ENCODE data around the gene ACHE.

Gene ACHE

DNA sequence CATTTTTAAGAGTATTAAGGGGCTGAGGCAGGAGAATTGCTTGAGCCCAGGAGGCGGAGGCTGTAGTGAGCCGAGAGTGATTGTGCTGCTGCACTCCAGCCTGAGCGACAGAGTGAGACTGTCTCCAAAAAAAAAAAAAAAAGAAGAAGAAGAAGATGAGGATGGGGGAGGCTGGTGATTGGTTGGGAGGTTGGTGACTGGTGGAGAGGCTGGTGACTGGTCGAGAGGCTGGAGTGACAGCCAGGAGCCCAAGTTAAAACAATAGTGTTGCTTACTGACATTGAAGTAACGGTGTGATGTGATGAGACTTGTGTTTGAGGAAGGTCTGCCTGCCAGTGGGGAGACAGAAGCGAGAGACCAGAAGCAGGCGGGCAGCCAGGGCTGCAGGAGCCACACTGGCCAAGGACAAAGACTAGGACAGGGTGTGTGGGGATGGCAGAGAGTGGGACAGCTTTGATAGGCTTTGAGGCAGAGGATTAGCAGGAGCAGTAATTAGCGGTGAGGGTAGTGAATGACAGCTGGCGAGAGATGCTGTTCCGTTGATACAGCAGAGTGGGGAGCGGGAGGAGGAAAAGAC lies 15.9 kb downstream of the ACHE start:
- H3K27ac ChIP-seq (ENCODE audit: low read length) = no peak overlapping the region
- H3K27me3 ChIP-seq (ENCODE audit: control insufficient read depth, insufficient read depth, low read length) = no peaks in the 10 kb centered on the region
- peaks cover 70% of the 10 kb centered on the region for H3K36me3 ChIP-seq (ENCODE audit: control insufficient read depth, low read depth, low read length)
- H3K4me1 ChIP-seq (ENCODE audit: control insufficient read depth, low read depth, low read length) = peaks cover 8% of the 10 kb centered on the region
- no peak overlapping the region for H3K9ac ChIP-seq (ENCODE audit: low read length)
- H3K9me3 ChIP-seq (ENCODE audit: control insufficient read depth, low read depth, low read length) = no peaks in the 10 kb centered on the region
- no peak overlapping the region for H3K4me3 ChIP-seq (ENCODE audit: low read length)

DNA sequence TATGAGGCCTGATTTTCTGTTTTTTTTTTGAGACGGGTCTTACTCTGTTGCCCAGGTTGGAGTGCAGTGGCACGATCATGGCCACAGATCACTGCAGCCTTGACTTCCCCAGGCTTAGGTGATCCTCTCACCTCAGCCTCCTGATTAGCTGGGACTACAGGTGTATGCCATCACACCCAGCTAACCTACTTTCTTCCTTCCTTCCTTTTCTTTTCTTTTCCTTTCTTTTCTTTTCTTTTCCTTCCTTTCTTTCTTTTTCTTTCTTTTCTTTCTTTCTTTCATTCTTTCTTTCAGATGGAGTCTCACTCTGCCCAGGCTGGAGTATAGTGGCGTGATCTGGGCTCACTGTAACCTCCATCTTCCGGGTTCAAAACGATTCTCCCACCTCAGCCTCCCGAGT lies 17.0 kb downstream of the ACHE start:
- Histone ChIP-seq H3K27ac (ENCODE audit: low read length) (no peak overlapping the region), H3K4me3 (ENCODE audit: low read length) (no peak overlapping the region), H3K36me3 (ENCODE audit: control insufficient read depth, low read depth, low read length) (peaks cover 63% of the 10 kb centered on the region), H3K27me3 (ENCODE audit: control insufficient read depth, insufficient read depth, low read length) (no peaks in the 10 kb centered on the region), H3K4me1 (ENCODE audit: control insufficient read depth, low read depth, low read length) (peaks cover 8% of the 10 kb centered on the region), H3K9ac (ENCODE audit: low read length) (no peak overlapping the region), H3K9me3 (ENCODE audit: control insufficient read depth, low read depth, low read length) (no peaks in the 10 kb centered on the region)

DNA sequence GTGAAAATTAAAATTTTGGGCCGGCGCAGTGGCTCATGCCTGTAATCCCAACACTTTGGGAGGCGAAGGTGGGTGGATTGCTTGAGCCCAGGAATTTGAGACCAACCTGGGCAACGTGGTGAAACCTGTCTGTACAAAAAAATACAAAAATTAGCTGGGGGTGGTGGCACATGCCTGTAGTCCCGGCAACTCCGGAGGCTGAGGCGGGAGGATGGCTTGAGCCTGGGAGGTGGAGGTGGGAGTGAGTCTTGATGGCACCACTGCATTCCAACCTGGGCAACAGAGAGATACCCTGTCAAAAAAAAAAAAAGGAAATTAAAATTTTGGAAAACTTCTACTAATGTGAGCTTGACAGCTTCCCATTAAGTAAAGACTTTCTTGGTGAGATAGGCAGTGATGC lies 17.7 kb downstream of the ACHE start:
- H3K27ac ChIP-seq (ENCODE audit: low read length) = no peak overlapping the region
- no peak overlapping the region for H3K4me3 ChIP-seq (ENCODE audit: low read length)
- H3K4me1 ChIP-seq (ENCODE audit: control insufficient read depth, low read depth, low read length) = peaks cover 8% of the 10 kb centered on the region
- no peaks in the 10 kb centered on the region for H3K9me3 ChIP-seq (ENCODE audit: control insufficient read depth, low read depth, low read length)
- H3K9ac ChIP-seq (ENCODE audit: low read length) = no peak overlapping the region
- peaks cover 63% of the 10 kb centered on the region for H3K36me3 ChIP-seq (ENCODE audit: control insufficient read depth, low read depth, low read length)
- no peaks in the 10 kb centered on the region for H3K27me3 ChIP-seq (ENCODE audit: control insufficient read depth, insufficient read depth, low read length)

- H3K36me3 ChIP-seq (ENCODE audit: control insufficient read depth, low read depth, low read length) = peaks cover 67% of the 10 kb centered on the region
- H3K9ac ChIP-seq (ENCODE audit: low read length) = peak overlapping the region; percentile 91
- H3K27ac ChIP-seq (ENCODE audit: low read length) = peak overlapping the region; percentile 70
- H3K27me3 ChIP-seq (ENCODE audit: control insufficient read depth, insufficient read depth, low read length) = no peaks in the 10 kb centered on the region
- peaks cover 8% of the 10 kb centered on the region for H3K4me1 ChIP-seq (ENCODE audit: control insufficient read depth, low read depth, low read length)
- H3K4me3 ChIP-seq (ENCODE audit: low read length) = peak overlapping the region; percentile 98
- no peaks in the 10 kb centered on the region for H3K9me3 ChIP-seq (ENCODE audit: control insufficient read depth, low read depth, low read length)
Measured at GRCh38 chr7:100875356-100875751, 20.3 kb downstream of the ACHE start.

GRCh38 chr7:100874577-100875355 lies 20.9 kb downstream of the ACHE start, which contains the start of gene SRRT:
TSS of gene SRRT (plus strand) at chr7:100875103. CDS start at chr7:100875591, 488 bp downstream.
- Histone ChIP-seq H3K9me3 (ENCODE audit: control insufficient read depth, low read depth, low read length) (no peaks in the 10 kb centered on the region), H3K9ac (ENCODE audit: low read length) (peak within 1 kb of the TSS; percentile 91), H3K36me3 (ENCODE audit: control insufficient read depth, low read depth, low read length) (peaks cover 68% of the 10 kb centered on the region), H3K27ac (ENCODE audit: low read length) (peak within 1 kb of the TSS; percentile 70), H3K27me3 (ENCODE audit: control insufficient read depth, insufficient read depth, low read length) (no peaks in the 10 kb centered on the region), H3K4me3 (ENCODE audit: low read length) (peak within 1 kb of the TSS; percentile 98), H3K4me1 (ENCODE audit: control insufficient read depth, low read depth, low read length) (peaks cover 8% of the 10 kb centered on the region)

- Histone ChIP-seq H3K36me3 (ENCODE audit: control insufficient read depth, low read depth, low read length) (peaks cover 63% of the 10 kb centered on the region), H3K27me3 (ENCODE audit: control insufficient read depth, insufficient read depth, low read length) (no peaks in the 10 kb centered on the region), H3K9ac (ENCODE audit: low read length) (peak overlapping the region; percentile 91), H3K9me3 (ENCODE audit: control insufficient read depth, low read depth, low read length) (no peaks in the 10 kb centered on the region), H3K27ac (ENCODE audit: low read length) (peak overlapping the region; percentile 70), H3K4me3 (ENCODE audit: low read length) (peak overlapping the region; percentile 98), H3K4me1 (ENCODE audit: control insufficient read depth, low read depth, low read length) (peaks cover 8% of the 10 kb centered on the region)
Measured at GRCh38 chr7:100874300-100874576, 21.4 kb downstream of the ACHE start.

- Histone ChIP-seq H3K27ac (ENCODE audit: low read length) (peak overlapping the region; percentile 70), H3K27me3 (ENCODE audit: control insufficient read depth, insufficient read depth, low read length) (no peaks in the 10 kb centered on the region), H3K4me3 (ENCODE audit: low read length) (peak overlapping the region; percentile 98), H3K9ac (ENCODE audit: low read length) (peak overlapping the region; percentile 91), H3K4me1 (ENCODE audit: control insufficient read depth, low read depth, low read length) (peaks cover 8% of the 10 kb centered on the region), H3K9me3 (ENCODE audit: control insufficient read depth, low read depth, low read length) (no peaks in the 10 kb centered on the region), H3K36me3 (ENCODE audit: control insufficient read depth, low read depth, low read length) (peaks cover 59% of the 10 kb centered on the region)
Measured at GRCh38 chr7:100873599-100874299, 21.9 kb downstream of the ACHE start.

DNA sequence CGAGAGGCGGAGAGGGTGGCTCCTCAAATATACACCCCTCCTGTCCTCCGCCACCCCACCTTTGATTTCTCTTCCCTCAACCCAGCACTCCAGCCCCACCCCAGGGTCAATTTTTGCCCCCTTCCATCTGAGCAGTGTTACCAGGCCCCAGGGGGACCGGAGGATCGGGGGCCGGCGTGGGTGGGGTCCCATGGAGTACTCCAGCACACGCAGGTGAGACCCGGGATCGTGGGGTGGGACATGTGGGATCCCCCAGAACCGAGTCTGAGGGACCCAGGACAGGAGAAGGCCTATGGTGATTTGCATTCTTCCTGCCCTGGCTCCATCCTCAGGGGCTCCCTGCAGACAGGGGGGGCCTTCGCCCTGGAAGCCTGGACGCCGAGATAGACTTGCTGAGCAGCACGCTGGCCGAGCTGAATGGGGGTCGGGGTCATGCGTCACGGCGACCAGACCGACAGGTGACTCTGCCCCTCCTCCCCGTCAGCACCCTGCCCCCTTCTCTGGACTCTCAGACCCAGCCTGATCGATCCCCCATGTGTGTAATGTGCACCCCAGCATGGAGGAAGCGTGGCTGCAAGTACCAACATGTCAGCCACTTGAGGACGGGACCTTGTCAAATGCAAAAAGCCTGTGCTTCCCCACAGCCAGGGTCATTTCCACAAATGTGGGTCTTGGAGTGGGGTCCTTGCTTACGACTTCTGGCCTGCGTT lies 27.8 kb downstream of the ACHE start:
- peaks cover 8% of the 10 kb centered on the region for H3K4me1 ChIP-seq (ENCODE audit: control insufficient read depth, low read depth, low read length)
- peak overlapping the region; percentile 77 for H3K27ac ChIP-seq (ENCODE audit: low read length)
- H3K9ac ChIP-seq (ENCODE audit: low read length) = peak overlapping the region; percentile 77
- no peaks in the 10 kb centered on the region for H3K9me3 ChIP-seq (ENCODE audit: control insufficient read depth, low read depth, low read length)
- peak overlapping the region; percentile 71 for H3K4me3 ChIP-seq (ENCODE audit: low read length)
- H3K27me3 ChIP-seq (ENCODE audit: control insufficient read depth, insufficient read depth, low read length) = no peaks in the 10 kb centered on the region
- H3K36me3 ChIP-seq (ENCODE audit: control insufficient read depth, low read depth, low read length) = peaks cover 26% of the 10 kb centered on the region

- H3K9me3 ChIP-seq (ENCODE audit: control insufficient read depth, low read depth, low read length) = no peaks in the 10 kb centered on the region
- H3K27me3 ChIP-seq (ENCODE audit: control insufficient read depth, insufficient read depth, low read length) = no peaks in the 10 kb centered on the region
- peaks cover 21% of the 10 kb centered on the region for H3K36me3 ChIP-seq (ENCODE audit: control insufficient read depth, low read depth, low read length)
- peak within 1 kb of the TSS; percentile 77 for H3K9ac ChIP-seq (ENCODE audit: low read length)
- peak within 1 kb of the TSS; percentile 71 for H3K4me3 ChIP-seq (ENCODE audit: low read length)
- peaks cover 8% of the 10 kb centered on the region for H3K4me1 ChIP-seq (ENCODE audit: control insufficient read depth, low read depth, low read length)
- H3K27ac ChIP-seq (ENCODE audit: low read length) = peak within 1 kb of the TSS; percentile 77
Measured at GRCh38 chr7:100867040-100867775, 28.5 kb downstream of the ACHE start, which contains the start of gene TRIP6. TSS of gene TRIP6 (plus strand) at chr7:100867387. CDS start at chr7:100867498, 111 bp downstream.

DNA sequence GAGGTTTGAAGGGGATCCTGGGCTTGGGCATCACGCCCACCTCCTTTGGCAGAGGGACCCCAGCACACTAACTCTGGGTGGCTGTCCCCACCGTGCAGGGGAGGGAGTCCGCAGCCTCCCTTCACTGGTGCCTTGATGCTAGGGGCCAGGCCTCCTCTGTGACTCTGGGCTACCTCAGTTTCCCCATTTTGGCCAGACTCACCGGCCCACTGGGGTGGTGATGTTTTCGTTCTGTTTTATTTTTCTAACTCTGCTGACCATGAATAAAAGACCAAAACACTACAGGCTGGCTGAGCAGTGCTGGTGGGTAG lies 29.0 kb downstream of the ACHE start:
- Histone ChIP-seq H3K9me3 (ENCODE audit: control insufficient read depth, low read depth, low read length) (no peaks in the 10 kb centered on the region), H3K27me3 (ENCODE audit: control insufficient read depth, insufficient read depth, low read length) (no peaks in the 10 kb centered on the region), H3K27ac (ENCODE audit: low read length) (peak overlapping the region; percentile 77), H3K4me3 (ENCODE audit: low read length) (peak overlapping the region; percentile 71), H3K9ac (ENCODE audit: low read length) (peak overlapping the region; percentile 77), H3K36me3 (ENCODE audit: control insufficient read depth, low read depth, low read length) (peaks cover 18% of the 10 kb centered on the region), H3K4me1 (ENCODE audit: control insufficient read depth, low read depth, low read length) (peaks cover 8% of the 10 kb centered on the region)
